ENCODE results near the gene C2CD4C.
"Not testable (repeated sequence)": the region's sequence is repeated elsewhere in the genome, so short reads cannot be mapped to it uniquely, and the experiment has no call there.

Gene C2CD4C

DNA sequence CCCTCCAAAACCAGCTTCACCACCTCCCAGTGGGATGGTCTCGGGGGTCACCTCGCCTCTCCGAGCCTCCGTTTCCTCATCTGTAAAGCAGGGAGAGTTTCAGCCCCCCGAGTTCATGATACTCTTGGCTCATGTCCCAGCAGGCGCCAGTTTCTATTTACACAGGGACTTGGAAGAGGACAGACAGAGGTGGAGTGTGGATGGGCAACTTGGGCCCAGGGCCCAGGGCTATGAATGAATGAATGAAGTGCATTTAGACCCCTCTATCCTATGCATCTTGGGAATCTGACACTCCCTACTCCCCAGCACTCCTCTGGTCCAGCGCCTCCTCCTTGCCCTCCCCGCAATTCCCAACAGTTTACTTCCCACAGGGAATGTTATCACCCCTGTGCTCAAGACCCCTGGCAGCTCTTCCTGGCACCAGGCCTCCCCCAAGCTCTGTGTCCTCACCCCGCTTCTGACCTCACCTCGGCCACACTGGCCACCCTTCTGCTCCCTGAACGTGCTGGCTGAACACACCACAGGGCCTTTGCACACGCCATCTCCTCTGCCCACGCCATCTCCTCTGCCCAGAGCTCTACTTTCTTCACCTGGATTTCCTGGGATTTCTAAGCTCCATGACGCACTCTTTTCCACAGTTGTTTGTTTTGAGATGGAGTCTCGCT is 4.9 kb upstream of the C2CD4C start:
- DNase-seq (ENCODE audit: low read depth): no peak

DNA sequence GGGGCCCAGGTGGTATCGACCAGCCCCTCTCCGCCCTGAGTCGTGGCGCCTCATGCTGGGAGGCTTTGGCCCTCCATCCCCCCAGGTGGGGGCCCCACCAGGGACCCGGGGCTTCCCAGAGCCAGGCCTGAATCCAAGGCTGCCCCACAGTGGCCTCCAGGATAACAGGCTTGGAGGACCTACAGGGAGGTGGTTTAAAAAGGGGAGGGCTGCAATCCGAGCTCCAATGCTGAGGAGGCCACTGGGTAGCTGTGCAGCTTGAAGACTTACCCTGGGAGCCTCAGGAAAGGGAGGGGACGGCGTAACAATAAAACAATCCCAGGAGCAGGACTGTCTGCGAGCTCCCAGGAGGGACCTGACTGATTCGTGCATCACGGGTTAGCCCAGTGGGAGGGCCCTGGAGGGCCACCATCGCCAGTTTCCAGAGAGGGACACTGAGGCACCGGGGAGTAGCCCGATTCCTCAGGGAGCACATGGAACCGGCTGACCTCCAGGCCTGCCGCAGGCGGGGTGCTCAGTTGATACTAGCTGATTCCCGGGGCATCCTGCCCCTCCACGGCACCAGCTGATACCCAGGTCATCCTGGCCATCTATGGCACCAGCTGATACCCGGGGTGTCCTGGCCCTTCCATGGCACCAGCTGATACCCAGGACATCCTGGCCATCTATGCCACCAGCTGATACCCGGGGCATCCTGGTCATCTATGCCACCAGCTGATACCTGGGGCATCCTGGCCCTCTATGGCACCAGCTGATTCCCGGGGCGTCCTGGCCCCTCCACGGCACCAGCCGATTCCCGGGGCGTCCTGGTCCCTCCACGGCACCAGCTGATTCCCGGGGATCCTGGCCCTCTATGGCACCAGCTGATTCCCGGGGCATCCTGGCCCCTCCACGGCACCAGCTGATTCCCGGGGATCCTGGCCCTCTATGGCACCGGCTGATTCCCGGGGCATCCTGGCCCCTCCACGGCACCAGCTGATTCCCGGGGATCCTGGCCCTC is 3.7 kb upstream of the C2CD4C start:
- DNase-seq (ENCODE audit: low read depth): no peak

DNA sequence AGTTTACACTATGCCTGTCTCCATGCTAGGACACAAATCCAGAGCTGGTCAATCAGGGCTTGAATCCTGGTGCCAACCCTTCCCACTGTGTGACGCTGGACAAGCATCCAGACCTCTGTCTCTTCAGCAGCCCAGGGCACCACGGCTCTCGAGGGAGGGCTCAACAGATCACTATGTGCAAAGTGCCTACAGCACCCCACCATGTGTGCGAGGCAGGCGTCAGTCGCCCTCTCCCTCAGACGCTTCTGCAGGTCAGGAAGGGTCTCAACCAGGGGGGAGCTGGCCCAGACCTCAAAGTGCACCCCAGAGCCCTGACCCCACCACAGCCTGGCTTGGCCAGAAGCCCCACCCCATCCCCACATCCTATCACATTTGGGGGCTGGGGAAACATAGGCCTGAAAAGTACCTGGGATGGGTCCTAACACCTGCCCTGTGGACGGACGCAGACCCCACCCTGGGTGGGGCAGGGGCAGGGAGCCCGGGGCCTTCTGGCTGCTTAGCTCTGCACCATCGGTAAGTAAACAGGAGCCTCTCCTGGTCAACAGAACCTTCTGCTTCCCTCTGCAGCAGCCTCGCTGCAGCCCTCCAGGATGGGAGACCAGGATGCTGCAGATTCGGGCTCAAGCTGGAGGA is 2.9 kb upstream of the C2CD4C start:
- DNase-seq (ENCODE audit: low read depth): no peak

DNA sequence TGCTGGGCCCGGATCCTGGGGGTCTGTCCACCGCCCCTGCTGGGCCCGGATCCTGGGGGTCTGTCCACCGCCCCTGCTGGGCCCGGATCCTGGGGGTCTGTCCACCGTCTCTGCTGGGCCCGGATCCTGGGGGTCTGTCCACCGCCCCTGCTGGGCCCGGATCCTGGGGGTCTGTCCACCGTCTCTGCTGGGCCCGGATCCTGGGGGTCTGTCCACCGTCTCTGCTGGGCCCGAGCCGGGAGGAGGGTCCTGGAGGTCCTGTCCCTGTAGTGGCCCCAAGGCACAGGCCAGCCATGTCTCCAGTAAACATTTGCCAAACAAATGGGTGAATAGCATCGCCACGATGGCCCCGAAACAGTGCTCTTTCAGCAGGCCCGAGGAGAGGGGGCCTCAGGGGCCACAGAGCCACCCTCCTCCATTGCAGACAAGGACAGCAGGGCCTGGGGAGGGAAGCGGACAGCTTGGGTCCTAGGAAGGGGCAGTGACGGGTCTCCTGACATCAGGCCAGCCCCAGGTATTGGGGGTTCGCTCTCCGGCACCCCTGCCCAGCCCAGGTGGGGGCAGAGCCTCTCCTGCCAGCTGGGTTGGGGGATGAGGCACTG is 2.3 kb upstream of the C2CD4C start:
- DNase-seq (ENCODE audit: low read depth): not testable (repeated sequence)

DNA sequence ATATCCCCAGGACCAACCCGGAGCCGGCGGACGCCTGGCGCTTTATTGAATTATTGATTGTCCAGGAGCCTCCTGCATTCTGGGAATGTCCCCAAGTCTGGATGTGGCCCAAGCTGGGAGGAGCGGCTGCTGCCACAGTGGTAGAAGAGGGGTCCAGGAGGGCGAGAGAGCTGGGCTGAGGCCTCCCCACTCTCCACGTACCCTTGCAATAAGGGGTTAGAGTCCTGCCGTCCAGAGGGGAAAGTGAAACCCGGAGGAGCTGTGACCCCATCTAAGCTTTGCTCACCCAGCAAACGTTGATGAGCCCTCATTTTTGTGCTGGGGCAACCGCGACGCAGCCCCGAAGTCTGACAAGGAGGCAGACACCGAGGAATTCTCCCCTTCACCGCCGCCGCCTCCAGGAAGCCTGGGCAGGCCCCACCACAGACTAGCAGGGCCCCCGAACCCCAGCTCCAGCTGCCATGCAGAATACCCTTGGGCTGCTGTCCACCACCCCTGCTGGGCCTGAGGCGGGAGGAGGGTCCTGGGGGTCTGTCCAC is 1.4 kb upstream of the C2CD4C start:
- no peak for DNase-seq (ENCODE audit: low read depth)

DNA sequence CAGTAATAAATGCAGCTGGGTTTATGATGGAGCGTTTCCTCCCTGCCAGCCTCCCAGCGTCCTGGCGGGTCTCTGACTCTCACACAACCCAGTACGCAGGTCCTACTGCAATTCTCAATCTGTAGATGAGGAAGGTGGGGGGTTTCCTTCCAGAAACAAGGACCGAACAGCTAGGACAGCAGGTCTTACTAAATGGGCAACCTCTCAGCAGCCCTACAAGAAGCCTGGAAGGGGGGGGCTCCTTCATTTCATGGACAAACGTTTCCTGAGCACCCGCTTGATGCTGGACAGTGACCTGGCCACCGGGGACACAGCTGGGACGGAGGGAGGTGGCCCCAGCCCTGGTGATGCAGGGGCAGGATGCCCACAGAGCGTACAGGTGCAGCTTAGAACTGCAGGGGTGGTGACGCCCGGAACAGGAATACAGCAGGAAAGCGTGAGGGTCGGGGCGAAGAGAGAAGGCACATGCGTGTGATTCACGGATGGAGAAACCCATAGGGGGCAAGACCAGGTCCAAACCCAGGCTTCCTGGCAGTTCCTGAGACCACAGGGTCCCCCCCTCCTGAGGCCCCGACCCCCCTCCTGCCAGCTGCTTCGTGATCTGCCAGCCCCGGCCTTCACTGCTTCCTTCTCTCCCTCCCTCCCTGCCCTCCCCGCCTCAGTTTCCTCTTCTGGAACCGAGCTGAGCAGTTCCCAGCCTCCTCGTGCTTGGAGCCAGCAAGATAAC is 732 bp upstream of the C2CD4C start:
- DNase-seq (ENCODE audit: low read depth): no peak

DNA sequence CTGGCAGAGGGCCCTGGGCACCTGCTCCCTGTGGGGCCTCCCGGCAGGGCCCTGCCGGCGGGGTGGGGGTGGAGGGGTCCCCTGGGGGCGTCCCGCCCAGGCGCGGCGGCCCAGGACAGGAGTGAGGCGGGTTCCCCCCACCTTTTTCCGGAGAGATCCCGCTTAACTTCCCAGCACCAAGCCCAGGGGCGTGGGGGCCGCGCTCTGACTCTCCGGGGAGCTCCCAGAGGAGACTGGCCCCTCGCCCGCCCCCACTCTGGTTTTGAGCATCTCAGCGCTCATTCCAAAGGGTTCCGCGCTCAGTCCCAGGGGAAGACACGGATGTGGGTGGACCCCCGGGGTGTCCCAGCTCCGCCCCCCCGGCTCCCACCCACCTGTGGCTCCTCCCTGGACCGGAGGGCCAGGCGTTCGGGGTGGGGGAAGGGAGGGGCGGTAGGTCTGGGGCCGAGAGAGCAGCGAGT is 476 bp downstream of the C2CD4C start:
- DNase-seq (ENCODE audit: low read depth): no peak

DNA sequence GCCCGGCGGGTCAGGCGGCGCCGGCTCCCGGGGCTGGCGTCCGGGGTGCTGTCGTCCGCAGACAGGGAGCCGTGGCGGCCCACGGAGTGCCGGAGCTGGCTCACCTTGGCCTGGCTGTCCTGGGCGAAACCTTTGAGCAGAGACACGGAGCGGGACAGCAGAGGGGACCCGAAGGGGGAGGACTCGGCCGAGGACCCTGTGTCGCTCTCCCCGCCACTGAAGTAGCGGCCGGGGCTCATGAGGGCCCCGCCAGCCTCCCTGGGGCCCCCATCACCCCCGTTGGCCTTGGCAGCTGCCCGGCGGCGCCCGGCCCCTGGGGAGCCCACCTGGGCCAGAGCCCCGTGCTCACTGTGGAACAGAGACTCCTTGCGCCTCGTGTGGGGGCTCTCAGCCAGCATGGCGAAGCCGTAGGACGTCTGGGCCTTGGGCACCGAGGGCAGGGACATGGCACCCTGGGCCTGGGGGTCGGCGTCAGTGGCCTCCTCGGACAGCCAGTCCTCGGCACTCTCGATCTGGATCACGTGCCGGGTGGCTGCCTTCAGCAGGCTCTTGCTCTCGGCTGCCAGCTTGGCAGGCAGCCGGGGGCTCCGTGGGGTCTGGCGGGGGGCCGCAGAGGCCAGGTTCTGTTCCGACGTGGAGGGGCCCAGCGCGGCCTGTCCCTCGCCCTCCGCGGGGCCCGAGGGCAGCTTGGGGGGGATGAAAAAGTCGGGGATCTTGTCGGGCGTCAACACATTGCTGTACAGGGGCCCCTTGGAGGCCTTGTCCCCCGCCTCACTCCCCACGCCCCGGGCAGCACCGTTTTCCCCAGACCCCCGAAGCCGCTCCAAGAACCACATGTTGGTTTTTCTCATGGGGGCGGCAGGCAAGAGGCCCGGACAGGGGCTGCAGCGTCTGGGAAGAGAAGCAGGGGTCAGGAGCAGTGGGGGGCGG is 1.2 kb downstream of the C2CD4C start:
- no peak for DNase-seq (ENCODE audit: low read depth)

DNA sequence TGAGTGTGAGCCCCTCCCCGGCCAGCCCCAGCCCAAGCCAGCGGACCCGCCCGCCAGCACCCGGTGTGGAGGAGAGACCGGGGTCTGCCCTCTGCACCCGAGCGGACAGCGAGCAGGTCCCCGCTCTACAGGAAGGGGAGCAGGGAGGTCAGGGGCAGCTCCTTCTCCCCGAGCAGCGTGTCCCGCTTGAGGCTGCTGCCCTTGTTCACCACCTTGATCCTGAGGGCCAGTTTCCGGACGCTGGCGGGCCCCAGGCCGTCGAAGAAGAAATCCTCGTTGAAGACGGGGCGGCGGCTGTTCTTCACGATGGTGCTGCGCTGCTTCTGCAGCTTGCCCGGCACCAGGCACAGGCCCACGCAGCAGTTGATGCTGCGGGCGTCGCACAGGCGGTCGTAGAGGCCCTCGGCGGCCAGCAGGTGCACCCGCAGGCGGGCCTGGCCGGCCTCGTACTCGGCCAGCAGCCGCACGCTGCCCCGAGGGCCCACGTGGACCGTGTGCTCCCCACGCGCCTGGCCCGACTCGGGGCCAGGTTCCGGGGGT is 1.9 kb downstream of the C2CD4C start:
- DNase-seq (ENCODE audit: low read depth): no peak

DNA sequence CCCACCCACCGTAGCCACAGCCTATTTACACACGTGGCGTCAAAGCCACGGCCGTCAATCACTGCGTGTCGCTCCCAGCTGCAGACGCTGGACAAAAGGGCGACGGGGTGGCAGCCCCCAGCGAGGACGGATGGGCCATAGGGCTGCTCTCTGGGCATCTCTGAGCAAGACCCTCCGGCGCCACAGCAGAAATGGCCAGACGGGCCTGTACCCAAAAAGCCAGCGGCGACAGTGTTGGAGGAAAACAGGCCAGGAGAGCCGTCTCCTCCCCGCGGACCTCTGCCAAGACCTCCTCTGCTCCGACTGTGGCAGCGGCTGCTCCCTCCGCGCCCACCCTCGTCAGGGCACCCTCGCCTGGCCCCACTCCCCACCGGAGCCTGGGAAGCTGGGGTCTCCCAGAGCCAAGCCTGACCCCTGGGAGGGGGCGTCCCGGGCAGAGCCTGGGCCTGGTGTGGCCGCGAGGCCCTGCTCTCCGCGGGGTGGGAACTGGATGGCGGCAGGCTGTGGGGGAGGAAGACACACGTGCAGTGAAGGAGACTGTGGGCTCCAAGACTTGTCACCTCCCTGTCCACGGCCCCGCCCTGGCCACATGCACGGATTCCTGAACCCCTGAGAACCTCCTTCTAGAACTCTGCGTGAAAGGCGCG is 2.7 kb downstream of the C2CD4C start:
- no peak for DNase-seq (ENCODE audit: low read depth)

DNA sequence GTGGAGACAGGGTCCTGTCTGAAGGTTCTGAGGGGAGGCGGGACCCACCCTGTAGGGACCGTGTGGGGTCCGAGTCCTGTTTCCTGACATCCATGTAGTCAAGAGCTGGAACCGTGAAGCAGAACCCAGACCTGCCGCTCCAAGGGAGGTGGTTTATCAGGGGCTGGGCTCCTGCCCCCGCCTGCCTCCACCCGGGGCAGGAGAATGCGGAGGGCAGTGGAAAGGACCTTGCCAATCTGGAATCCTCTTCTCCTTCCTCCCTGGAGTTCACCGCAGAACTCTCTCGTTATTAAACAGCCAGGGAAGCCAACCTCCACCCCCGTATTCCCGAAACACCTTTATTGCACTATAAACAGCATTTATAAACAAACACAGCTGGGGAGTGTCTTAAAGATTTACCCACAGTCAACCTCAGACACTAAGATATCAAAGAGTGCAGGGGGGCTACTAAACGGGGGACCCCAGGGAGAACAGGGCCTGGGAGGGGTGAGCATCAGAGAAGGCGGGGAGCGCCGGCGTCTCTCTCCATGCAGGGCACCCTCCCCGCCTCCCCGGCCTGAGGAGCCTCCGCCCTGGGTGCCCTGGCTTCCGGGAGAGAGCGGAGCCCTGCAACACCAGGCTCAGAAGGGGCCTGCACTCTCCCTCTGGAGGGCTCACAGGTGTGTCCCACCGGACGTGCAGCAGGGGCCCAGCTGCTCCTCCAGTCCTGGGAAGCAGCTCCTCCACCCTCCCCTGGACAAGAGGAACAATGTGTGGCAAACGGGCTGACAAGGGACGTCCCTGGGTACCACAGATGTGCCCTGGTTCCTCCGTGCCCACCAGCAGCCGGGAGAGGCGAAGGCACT is 3.6 kb downstream of the C2CD4C start:
- DNase-seq (ENCODE audit: low read depth): no peak

DNA sequence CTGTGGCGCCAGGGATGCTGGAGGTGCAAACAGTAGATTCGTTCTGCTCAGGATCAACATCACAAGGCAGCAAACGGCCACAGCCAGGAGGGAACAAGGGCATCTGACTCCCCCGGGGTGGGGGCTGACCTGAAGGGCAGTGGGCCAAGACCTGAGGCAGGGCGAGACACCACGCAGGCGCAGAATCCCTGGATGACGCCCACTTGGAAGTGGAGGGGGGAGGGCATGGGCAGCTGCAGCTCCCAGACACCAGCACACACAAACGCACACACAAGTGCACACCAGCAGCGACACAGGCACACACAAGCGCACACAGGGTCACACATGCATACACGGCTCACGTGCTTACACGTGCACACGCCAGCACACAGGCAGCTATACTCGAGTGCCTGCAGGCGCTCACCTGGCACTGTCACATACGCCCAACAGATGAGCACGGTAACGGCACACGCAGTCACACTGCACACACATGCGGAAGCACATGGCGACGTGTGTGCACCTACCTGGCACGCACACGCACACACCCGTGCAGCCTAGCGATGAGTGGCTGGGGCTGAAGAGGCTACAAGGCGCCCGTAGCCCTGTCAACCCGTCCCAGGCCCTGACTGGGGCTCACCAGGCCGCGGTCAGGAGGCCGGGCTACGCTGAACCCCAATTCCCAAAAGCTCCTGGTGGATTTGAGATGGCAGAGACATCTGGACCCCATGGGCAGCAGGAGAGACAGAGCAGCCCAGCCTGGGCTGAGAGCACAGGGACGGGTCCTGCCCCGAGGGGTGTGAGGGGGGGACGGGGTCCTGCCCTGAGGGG is 5.5 kb downstream of the C2CD4C start:
- no peak for DNase-seq (ENCODE audit: low read depth)

DNA sequence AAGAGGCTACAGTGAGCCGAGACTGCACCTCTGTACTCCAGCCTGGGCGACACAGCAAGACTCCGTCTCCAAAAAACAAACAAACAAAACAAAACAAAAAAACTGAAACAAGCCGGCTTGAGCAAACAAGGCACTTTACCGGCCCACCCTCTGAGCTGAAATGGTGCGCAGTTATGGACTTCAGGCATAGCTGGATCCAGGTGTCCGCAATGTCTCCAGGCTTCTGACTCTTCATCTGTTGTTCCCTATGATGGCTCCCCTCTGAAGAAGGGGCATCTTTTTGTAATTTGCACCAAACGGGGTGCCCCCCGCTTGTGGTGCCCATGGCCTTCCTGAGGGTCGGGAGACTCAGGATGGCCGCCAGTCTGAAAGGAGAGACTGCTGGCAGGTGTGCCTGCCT is 6.2 kb downstream of the C2CD4C start:
- DNase-seq (ENCODE audit: low read depth): no peak

DNA sequence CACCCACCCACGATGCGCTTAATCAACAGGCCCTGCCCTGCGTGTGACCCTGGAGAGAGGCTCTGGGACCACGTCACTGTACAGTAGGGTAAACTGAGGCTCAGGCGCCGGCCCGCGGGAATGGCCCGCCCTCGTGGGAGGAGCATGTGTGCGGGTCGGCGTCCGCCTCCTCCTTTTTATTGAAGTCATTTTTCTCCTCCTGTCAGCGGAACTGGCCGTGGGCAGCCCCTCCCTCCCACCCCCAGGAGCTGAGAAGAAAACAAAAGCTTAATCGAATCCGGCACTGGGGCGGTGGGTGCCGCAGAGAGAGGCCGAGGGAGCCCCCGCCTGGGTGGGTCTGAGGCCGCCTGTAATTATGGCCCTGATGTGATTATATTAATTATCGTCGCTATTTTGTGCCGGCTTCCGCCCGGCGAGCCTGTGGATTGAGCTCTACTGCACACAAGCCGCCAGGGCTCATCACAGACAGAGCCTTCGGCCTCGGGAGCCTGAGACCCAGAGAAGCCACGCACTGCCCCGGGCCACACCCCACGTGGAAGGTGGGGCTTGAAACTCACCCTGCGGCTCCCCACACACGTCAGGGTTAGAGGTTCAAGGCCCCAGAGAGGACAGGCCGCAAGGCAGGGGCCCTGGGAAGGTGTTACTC is 7.0 kb downstream of the C2CD4C start:
- DNase-seq (ENCODE audit: low read depth): no peak

DNA sequence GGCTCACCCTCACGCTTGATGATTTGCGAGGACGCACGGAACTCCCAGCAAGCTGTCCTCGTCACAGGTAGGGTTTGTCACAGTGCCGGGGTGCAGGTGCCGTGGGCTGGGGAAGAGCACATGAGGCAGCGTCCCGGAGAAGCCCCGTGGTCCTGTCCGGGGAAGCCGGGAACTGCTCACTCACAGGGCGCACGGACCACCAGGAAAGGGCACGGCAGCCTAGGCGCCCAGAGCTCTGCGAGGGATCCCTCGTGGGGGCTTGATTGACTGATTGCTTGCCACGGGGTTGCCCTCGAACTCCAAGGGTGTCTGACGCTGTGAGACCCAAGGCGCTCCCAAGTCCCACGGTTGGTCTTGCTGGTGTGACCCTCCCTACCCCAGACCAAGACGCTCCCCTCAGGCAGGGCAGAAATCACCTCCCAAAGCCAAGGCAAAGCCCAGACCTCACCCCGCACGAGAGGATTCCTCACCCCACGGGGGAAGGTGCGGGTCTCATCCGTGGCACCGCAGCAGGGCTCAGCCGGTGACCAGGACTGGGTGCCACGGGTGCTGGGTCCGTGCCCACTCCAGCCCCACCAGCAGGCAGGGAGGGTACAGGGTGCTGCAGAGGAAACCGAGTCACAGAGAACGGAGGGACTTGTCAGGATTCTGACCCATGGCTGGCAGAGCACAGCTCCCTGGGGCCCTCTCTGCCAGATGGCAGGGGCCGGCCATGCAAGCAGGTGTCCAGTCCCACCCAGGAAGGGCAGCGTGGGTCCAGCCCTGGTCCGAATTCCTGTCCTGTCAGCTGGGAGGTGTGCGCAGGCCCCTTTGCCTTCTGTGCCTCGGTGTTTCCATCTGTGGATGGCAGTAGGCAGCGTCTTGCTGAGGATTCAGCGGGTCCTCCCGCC is 7.7 kb downstream of the C2CD4C start:
- DNase-seq (ENCODE audit: low read depth): no peak

DNA sequence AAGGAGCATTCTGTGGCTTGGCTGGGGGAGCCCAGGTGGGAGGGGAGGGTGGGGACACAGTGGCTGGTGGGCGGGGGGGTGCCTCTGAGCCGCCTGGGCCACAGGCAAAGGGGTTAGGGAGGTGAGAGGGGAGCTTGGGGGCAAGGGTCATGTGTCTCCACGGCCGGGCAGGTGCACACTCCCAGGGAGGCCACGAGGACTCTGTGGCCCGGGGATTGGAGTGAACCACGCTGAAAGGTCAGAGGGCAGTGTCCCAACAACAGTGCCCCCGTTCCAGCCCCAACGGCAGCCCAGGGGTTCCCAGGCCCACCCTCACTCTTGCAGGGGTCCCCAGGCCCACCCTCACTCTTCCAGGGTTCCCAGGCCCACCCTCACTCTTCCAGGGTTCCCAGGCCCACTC is 9.6 kb downstream of the C2CD4C start:
- no peak for DNase-seq (ENCODE audit: low read depth)
